SK-N-DZ (cell line): ENCODE data around the gene TEKT5.
"Not testable (repeated sequence)": the region's sequence is repeated elsewhere in the genome, so short reads cannot be mapped to it uniquely, and the experiment has no call there.

Experiments used
- DNase-seq: peaks from one replicate; pipeline ENCODE4 v3.0.0-alpha.2; 2015; ENCODE audit warnings: low spot score

Gene TEKT5

DNA sequence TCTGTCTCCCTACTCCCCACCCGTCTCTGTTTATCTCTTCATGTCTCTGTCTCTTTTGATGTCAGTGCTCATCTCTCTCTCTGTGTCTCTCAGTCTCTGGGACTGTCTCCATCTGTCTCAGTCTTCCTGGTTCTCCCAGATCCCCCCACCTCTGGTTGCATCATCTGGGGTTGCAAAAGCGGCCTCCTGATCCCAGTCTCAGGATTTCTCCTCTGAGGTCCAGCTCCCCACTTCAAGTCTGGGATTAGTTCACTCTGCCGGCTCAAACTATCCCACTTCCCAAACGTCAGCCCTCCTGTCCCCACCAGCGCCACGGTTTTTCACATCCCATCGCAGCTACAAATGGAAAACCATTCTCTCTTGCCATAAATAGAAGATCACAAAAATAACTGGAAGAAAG, 9.0 kb downstream of the TEKT5 start:
- no peak for DNase-seq

DNA sequence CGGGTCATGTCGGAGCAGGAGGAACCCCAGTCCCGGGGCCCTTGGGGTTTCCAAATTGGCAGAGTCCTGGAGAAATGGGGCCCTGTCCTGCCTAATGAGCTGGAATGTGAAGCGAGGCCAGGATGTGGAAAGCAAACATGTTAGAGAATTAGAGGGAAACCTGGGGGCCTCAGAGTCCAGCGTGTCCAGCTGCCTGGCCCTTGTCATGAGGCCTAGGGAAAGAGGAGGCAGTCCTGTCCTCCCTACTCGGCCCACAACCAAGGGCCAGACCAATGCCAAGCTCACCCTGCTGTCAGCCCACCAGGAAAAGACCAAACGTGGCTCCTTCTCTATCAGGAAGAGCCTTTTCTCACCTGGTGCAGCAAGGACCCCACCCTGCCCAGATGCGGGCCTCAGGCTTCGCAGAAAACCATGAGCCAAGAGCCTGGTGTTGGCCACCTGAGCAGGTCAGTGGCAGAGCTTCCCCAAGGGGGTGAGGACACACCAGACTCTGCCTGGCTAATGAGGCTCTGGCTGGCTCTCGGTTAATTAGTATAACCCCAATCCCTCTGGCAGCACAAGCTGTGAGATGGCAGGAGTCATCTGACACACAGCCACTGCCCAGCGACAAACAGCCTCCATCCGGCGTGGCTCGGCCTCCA, 10.1 kb downstream of the TEKT5 start:
- no peak for DNase-seq

DNA sequence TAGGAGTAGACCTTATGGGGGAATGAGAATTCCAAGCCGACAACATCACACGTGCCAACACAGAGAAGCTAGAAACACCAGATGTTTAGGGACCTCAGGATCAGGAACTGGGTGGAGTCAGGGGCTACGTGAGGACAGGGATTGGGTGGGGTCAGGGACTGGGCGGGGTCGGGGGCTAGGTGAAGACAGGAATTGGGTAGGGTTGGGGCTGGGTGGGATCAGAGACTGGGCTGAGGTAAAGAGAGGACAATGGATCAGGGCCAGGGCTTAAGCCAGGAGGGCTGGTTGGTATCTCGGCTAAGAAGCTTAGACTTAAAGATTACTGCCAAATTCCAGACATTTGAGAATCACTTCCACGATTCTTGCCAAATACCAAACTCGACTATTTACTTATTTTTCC, 11.6 kb downstream of the TEKT5 start:
- DNase-seq = no peak

DNA sequence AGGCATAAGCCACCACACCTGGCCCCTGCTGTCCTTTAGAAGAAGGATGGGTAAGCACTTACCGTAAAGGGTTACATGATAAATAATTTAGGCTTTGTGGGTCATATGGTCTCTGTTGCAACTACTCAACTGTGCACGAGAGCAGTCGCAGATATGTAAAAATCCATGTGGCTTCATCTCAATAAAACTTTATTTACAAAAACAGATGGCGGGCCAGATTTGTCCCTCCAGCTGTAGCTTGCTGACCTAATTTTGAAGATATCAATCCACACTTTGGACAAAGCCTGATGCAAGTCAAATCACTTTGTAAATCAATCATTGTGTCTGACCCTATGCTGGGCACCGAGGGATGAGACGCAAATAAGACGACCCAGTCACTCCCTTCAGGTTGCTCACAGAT, 12.1 kb downstream of the TEKT5 start:
- no peak for DNase-seq

DNA sequence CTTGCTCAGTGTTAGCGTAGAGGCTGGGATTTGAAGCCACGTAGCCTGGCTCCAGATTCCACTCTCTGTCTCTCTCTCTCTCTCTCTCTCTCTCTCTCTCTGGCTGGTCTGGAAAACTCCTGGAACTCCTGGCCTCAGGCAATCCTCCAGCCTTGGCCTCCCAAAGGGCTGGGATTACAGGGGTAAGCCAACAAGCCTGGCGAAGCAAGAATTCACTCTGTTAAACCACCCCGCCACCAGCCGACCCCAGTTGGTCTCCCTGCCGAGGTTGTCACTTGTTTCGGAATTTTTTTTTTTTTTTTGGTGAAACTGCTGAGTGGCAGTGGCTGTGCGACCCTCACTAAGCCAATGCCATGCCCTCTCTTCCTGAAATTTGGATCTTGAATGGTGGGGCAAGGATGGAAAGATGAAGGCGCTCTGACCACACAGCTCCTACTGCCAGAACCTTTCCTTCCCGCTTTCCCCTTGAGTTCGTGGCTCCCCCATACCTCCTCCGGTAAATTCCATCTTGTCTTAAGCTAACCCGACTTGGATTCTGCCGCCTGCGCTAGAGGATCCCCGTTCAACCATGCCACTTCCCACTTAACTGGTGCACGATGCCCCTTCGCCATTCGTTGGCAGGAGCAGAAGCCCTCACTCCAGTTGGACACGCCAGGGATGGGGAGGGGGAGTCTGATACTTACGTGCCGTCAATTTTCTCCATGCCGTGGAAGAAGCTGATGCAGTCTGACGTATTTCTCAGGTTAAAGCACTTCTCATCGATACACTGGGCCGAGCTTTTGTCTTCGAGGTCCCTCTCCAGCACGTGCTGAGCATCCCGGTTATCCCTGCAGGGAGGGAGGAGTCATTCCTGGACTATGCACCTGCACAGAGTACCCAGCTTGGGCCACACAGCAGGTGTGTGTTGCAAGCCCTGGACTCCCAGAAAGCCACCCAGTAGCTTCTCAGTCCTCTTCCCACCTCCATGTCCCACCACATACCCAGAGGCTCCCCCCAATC, 13.1 kb downstream of the TEKT5 start:
- DNase-seq = no peak

DNA sequence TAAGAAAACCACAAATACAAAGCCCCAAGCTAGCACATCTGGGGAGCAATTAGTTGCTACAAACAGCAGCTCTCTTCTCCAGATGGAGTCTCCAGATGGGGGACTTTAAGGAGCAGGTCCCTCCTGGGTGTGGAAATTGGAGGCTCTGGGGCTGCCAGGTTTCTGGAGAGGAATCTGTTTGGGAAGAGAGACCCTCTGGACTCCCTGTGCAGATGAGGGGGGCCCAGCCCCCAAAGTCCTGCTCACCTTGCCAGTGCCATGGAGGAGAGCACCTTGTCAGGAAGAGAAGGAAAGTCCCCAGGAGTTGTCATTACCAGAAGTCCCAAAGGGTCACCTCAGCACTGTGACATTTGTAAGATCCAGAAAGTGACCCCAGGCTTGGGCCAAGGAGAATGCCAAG, 14.8 kb downstream of the TEKT5 start:
- DNase-seq = no peak

DNA sequence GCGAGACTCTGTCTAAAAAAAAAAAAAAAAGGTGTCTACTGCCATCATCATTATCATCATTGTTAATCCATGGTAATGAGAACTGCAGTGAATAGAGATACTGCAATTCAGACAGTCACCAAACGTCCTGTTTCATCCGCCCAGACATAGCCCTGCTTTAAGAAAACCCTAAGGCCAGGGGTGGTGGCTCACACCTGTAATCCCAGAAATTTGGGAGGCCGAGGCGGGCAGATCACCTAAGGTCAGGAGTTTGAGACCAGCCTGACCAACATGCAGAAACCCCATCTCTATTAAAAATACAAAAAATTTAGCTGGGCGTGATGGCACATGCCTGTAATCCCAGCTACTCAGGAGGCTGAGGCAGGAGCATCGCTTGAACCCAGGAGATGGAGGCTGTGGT, 15.3 kb downstream of the TEKT5 start:
- not testable (repeated sequence) for DNase-seq

DNA sequence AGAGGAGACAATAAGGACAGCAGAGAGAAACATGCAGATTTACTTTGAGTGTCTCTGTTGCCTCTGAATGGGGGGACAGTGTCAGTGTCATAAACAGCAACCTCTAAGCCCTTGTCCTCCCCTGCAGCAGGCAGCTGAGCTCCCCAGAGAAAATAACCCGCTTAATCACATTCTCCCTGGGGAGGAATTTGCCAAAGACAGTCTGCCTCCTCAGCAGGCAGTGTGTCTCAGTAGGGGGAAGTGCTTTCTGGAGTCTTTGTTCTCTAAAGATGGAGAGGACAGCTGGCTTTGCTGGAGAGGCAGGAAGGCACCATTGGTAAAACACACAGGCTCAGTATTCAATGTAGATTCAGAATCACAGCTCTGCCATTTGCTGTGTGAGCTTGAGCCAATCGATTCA, 16.1 kb downstream of the TEKT5 start:
- DNase-seq = no peak

DNA sequence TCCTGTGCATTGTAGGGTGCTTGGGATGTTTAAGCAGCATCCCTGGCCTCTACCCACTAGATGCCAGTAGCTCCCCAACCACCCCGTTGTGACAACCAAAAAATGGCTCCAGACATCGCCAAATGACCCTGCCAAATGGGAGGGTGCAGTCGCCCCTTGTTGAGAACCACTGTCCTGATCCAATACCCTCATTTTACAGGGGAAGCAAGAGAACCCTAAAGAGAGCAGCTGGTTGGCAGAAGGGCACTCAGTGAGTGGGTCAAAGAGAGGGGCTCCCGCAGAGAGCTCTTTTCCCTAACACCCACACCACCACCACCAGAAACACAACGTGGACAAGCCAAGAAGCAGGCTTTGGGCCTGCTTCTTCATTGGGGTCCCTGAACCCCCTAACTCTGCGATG, 18.4 kb downstream of the TEKT5 start:
- DNase-seq = no peak

DNA sequence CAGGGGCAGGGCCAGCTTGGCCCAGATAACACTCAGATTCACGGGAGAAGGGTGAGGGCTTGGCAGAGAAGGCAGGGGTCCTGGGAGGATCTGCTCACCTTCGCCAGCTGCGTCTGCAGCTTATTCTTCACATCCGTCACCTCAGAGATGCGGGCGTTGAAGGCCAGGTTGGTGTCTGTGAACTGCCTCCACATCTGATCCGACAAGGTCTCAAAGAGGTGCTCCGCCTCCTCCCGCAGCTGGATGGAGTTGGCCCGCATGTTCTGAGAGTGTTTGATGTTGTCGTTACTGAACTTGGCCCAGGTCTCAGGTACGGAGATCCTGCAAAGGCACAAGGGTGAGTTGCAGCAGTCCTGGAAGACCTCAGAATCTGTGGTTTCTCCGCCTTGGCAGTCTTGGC, 18.9 kb downstream of the TEKT5 start:
- no peak for DNase-seq

DNA sequence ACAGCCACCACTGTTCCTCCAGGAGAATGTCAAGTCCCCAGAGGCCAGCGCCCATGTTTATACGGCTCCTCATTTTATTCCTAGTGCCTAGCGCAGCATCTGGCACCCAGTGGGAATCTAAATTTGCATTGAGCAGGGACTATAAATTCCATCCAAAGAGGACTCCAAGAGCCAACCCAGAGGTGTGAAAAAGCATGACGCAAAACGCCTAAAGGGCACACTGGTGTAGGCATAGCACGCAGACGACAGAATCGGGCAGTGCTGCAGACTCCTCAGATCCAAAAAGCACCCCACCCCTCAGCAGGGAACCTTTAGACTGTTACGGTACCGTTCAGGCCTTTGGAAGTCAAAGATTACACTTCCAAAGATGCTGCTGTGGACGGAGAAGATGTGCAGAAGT, 19.5 kb downstream of the TEKT5 start:
- no peak for DNase-seq

DNA sequence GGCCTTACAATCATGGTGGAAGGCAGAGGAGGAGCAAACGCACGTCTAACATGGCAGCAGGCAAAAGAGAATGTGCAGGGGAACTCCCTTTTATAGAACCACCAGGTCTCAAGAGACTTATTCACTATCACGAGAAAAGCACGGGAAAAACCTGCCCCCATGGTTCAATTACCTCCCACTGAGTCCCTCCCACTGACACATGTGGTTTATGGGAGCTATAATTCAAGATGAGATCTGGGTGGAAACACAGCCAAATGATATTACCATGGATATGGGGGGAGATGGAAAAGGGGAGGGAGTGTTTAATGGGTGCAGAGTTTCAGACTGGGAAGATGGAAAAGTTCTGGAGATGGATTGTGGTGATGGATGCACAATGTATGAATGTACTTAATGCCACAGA, 23.0 kb downstream of the TEKT5 start:
- no peak for DNase-seq

DNA sequence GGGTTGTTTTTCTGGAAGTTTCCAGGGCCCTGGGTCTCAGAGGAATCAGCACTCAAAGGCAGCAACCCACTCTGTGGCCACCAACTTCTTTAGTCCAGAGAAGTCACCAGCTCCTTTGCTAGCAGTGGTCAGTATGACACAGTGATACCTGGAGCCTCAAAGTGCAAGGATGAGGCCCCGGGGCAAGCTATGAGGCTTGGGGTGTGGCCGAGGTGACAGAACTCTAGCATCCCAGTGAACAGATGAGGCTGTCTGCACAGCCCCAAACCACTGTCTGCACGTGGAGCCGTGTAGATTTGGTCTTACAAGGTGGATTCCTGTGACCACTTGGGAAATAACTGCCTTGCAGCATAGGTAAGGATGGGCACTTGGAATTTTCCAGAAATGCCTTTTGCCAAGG, 24.9 kb downstream of the TEKT5 start:
- no peak for DNase-seq

DNA sequence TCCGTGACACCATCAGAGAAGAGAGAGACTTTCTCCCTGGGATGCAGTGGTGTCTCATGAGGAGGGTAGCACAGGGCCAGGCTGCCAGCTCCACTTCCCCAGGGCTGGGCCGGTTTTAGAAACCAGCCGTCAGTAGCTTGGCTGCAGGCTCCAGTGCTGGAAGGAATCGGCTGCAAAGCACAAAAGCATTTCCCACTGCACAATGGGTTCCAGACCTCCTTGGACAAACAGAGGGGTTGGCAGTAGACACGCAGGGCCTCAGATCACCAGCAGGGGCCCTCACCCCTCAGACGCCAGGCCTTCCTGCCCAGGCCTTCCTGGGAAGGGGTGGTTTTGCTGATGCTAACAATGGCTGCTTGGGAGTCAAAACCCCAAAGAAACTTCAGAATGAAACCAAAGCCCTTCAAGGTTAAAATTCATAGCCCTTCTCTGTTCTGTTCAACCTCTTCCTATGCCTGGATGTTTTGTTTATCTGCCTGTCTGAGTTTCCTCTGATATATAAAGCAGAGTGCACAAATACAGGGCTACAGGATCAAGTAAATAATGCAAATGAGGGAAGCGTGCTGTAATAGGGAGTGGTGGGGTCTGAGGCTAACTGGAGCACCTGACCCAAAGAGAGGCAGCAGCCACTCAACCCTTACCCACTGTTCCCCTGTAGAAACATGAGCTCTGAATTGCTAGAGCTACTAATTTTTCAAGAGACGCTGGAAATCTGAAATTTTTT, 26.2 kb downstream of the TEKT5 start:
- peak; percentile 9 for DNase-seq

DNA sequence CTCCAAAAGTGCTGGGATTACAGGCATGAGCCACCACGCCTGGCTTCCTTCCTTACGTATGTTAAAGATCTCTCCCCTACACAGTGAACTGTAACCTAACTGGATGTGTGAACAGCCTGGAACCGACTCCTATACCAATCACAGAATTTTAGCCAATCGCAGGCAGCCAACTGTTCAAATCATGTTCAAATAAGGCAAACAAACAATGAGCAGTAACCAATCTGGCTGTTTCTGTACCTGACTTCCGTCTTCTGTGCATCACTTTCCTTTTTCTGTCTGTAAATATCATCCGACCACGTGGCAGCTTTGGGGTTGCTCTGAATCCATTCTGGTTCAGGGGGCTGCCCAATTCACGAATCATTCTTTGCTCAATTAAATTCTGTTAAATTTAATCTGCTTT, 27.5 kb downstream of the TEKT5 start:
- no peak for DNase-seq

DNA sequence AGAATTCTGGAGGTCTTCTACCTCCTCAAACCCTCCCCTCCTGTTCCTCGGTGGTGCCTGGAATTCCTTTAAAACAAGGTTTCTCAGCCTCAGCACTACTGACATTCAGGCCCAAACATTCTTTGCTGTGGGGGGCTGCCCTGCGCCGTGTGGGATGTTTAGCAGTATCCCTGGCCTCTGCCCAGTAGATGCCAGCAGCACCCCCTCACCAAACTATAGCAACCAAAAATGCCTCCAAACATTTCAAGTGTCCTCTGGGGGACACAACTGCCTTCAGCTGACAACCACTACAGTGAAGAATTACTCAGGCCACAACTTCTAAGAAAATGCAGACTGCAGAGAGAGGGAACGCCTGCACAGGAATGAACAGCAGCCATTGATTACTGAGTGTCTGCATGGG, 28.4 kb downstream of the TEKT5 start:
- no peak for DNase-seq

DNA sequence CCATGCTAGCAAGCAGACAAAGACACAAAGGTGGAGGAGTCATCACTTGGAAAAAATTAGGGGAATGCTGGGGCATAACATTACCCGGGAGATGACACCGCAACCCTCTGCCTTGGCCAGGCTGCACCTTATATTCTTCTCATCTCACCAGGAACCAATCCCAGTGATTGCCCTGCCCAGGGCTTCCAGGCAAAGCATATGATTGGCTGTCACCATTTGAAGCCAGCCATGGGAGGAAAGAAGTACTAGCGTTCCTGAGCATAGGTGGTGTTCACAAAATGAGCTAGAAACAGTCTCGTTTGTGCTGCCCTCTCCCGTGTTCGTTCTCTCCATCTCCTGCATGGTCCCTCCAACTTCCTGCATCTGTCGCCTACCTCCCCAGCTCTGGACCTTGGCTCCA, 29.6 kb downstream of the TEKT5 start:
- no peak for DNase-seq

DNA sequence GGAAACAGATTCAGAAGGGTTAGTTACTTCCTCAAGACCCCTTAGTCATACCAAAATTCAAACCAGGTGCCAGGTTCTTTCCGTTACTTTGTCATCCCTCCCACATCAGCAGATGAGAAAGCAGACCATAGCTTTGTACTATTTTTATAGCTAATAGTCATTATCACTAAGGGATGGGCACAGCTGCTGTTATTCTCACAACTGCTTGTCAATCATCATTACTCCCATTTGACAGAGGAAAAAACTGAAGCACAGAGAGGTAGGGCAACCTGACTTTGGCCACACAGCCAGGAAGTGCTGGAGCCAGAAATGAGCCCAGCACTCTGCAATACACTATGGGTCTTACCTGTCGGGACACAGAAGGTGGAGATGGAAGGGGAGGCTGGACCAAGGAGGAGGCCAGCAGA, 30.0 kb downstream of the TEKT5 start:
- DNase-seq = no peak

DNA sequence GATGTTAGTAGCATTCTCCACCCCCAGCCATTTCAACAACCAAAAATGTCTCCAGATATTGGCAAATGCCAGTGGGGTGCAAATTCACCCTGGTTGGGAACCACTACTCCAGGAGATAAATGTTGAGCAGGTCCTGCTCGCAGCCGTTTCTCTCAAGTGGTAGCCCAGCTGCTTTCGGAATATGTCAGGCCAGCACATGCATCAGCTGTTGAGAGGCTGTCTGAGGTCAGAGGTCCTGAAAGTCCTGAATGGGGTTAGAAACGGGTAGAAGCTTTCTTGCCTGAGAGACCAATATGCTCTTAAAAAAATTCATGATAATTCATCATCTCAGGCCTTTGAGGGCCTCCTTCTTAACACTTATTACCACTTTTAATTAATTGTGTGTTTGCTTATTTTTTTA, 31.0 kb downstream of the TEKT5 start:
- no peak for DNase-seq

DNA sequence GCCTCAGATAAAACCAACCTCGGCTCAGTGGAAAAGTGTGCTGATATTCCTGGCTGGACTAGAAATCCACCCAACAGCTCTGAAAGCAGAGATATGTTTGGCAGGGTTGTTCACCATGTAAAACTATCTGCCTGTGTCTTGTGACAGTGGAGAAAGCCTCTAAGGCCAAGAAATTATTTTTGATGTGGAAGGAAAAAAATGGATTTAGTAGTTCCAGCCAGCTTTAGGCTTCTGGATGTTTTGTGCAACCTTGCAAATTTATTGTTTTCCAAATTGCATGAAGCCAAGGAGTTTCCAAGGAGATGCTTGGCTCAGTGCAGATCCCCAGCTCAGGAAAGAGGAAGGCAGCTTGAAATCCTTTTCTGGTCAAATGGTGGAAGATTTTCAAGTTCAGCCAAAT, 31.6 kb downstream of the TEKT5 start:
- DNase-seq = no peak

DNA sequence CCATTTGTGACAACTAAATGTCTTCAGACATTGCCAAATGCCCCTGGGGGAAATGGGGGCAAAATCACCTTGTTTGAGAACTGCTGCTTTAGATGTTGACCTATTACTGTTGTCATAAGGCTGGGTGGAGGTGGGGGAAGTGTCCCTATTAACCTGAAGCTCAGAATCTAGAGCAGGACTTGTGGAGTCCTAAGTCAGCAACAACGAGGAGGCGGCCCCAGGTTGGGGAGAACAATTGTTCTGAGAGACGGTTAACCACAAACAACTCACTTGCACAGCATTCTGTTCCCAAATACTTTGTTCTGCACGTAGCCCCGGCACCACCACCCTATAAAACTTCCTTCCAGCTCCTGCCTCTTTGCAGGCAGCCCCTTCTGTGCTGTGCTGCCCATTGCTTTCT, 32.5 kb downstream of the TEKT5 start:
- DNase-seq = no peak

DNA sequence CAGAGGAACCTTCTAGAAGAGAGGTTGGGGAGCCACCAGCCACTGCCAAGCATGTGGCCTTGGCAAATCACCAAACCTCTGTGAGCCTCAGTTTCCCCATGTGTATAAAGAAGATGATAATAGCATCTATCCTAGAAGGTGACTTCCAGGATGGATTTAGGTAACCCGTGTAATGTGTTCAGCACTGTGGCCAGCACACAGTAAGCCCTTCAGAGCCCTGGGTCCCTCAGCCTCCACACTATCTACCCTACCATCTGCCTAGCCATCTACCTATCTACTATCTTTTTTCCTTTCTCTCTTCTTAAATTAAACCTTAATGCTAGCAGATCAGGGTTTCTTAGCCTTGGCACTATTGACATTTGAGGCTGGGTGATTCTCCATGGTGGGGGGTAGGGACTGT, 33.0 kb downstream of the TEKT5 start:
- DNase-seq = no peak
